IMR-90 (cell line): ENCODE measurements around the gene C19orf25. TPM values are rescaled to one million over a fixed set of nuclear protein-coding genes. Genes with fewer than 3 reads are reported as not detected.

Experiments used
- ATAC-seq: fragments of 200-7000 bp; cut with Tn5 transposase; 2 replicates; pipeline ENCODE4 v1.9.1; 2020; ENCODE audit warnings: low read depth, mild to moderate bottlenecking, moderate library complexity
- BruUV-seq: library from RNA; stranded (reverse); fragments of 400-500 nt; replicated peaks from 2 replicates; lab custom pipeline; 2021; lab: Mats Ljungman, UMichigan
- CTCF ChIA-PET: fragments of 300-600 bp; formaldehyde crosslinking; extraction: SDS; loops from one replicate; lab custom pipeline; 2021; ENCODE audit warnings: antibody characterized with exemption; lab: Yijun Ruan, JAX
- POLR2A ChIA-PET: fragments of 300-600 bp; sonication (Branson Sonifier 250); formaldehyde crosslinking; loops from one replicate; lab custom pipeline; 2022; ENCODE audit warnings: antibody characterized with exemption; ENCODE audit not compliant: unreplicated experiment; lab: Charles Lee
- DNase-seq: peaks from one replicate; pipeline ENCODE4 v3.0.0; 2013
- H2AFZ ChIP-seq: replicated peaks from 2 replicates; pipeline ENCODE3; 2013; ENCODE audit warnings: low read length, mild to moderate bottlenecking; ENCODE audit not compliant: poor library complexity
- H2AK5ac ChIP-seq: 2 replicates; pipeline ENCODE4 v1.6.1; 2013; ENCODE audit warnings: low read depth, low read length, inconsistent platforms
- H2AK9ac ChIP-seq: replicated peaks from 2 replicates; pipeline ENCODE3; 2013; ENCODE audit warnings: mild to moderate bottlenecking, low read depth, low read length, moderate library complexity; ENCODE audit not compliant: poor library complexity
- H2BK120ac ChIP-seq: 2 replicates; pipeline ENCODE4 v1.6.1; 2013; ENCODE audit warnings: low read depth, low read length, inconsistent platforms
- H2BK15ac ChIP-seq: 3 replicates; pipeline ENCODE4 v1.6.1; 2013; ENCODE audit warnings: low read depth, low read length, inconsistent platforms
- H2BK20ac ChIP-seq: 2 replicates; pipeline ENCODE4 v1.6.1; 2013; ENCODE audit warnings: low read depth, mild to moderate bottlenecking, inconsistent platforms, low read length, moderate library complexity
- H2BK5ac ChIP-seq: 2 replicates; pipeline ENCODE4 v1.6.1; 2013; ENCODE audit warnings: mild to moderate bottlenecking, low read depth, low read length, inconsistent platforms; ENCODE audit not compliant: poor library complexity, severe bottlenecking
- H3K14ac ChIP-seq: replicated peaks from 2 replicates; pipeline ENCODE4 v1.6.1; 2013; ENCODE audit warnings: low read depth, low read length, inconsistent platforms
- H3K18ac ChIP-seq: 2 replicates; pipeline ENCODE4 v1.6.1; 2013; ENCODE audit warnings: low read depth, low read length, control low read depth
- H3K23ac ChIP-seq: 2 replicates; pipeline ENCODE4 v1.6.1; 2013; ENCODE audit warnings: low read depth, low read length, inconsistent platforms
- H3K27ac ChIP-seq: 2 replicates; pipeline ENCODE4 v1.5.1; 2013; ENCODE audit warnings: mild to moderate bottlenecking, control low read depth, low read length; ENCODE audit not compliant: insufficient read depth
- H3K27me3 ChIP-seq: 2 replicates; pipeline ENCODE4 v1.6.1; 2013; ENCODE audit warnings: low read length; ENCODE audit not compliant: control insufficient read depth, insufficient read depth
- H3K36me3 ChIP-seq: 2 replicates; pipeline ENCODE4 v1.6.1; 2013; ENCODE audit warnings: low read length, mixed read lengths; ENCODE audit not compliant: control insufficient read depth, insufficient read depth
- H3K4ac ChIP-seq: 2 replicates; pipeline ENCODE4 v1.6.1; 2013; ENCODE audit warnings: low read depth, low read length, inconsistent platforms
- H3K4me1 ChIP-seq: 2 replicates; pipeline ENCODE4 v1.6.1; 2013; ENCODE audit warnings: low read length, mixed read lengths; ENCODE audit not compliant: control insufficient read depth, insufficient read depth
- H3K4me2 ChIP-seq: 2 replicates; pipeline ENCODE4 v1.6.1; 2013; ENCODE audit warnings: low read depth, mild to moderate bottlenecking, control low read depth, low read length, moderate library complexity
- H3K4me3 ChIP-seq: 2 replicates; pipeline ENCODE4 v1.5.1; 2013; ENCODE audit warnings: low read depth, mild to moderate bottlenecking, control low read depth, low read length, moderate library complexity; ENCODE audit not compliant: insufficient read depth
- H3K56ac ChIP-seq: 2 replicates; pipeline ENCODE4 v1.6.1; 2013; ENCODE audit warnings: low read length, inconsistent platforms; ENCODE audit not compliant: insufficient read depth; ENCODE audit errors: extremely low read depth
- H3K79me1 ChIP-seq, 2 experiments: 2 replicates each; pipeline ENCODE4 v1.6.1; 2013; ENCODE audit warnings: low read length in 2 of 2, inconsistent platforms in 1 of 2, low read depth in 1 of 2
- H3K9ac ChIP-seq: 2 replicates; pipeline ENCODE4 v1.6.1; 2013; ENCODE audit warnings: low read depth, low read length, control low read depth
- H3K9me1 ChIP-seq: 2 replicates; pipeline ENCODE4 v1.6.1; 2013; ENCODE audit warnings: low read length, inconsistent platforms; ENCODE audit not compliant: insufficient read depth
- H3K9me3 ChIP-seq: 2 replicates; pipeline ENCODE4 v1.6.1; 2013; ENCODE audit warnings: low read length; ENCODE audit not compliant: control insufficient read depth, insufficient read depth
- H4K20me1 ChIP-seq: 2 replicates; pipeline ENCODE4 v1.6.1; 2013; ENCODE audit warnings: low read length, inconsistent platforms; ENCODE audit not compliant: insufficient read depth
- H4K5ac ChIP-seq: 2 replicates; pipeline ENCODE4 v1.6.1; 2013; ENCODE audit warnings: mild to moderate bottlenecking, low read depth, low read length, control low read depth
- H4K8ac ChIP-seq, 2 experiments: 2 replicates each; pipeline ENCODE4 v1.6.1; 2013; ENCODE audit warnings: low read depth in 2 of 2, low read length in 2 of 2, control low read depth in 1 of 2, inconsistent platforms in 1 of 2
- H4K91ac ChIP-seq: 2 replicates; pipeline ENCODE4 v1.6.1; 2013; ENCODE audit warnings: low read depth, low read length, inconsistent platforms; ENCODE audit not compliant: insufficient read depth
- BHLHE40 ChIP-seq: fragments of 150-350 bp; IDR thresholded peaks from 2 replicates; pipeline ENCODE4 v1.6.1; 2016; ENCODE audit warnings: mild to moderate bottlenecking, low read depth, low read length
- CEBPB ChIP-seq: IDR thresholded peaks from 2 replicates; pipeline ENCODE4 v1.6.1; 2012; ENCODE audit warnings: low read depth, low read length, improper control_type of control experiment
- CHD1 ChIP-seq: IDR thresholded peaks from 2 replicates; pipeline ENCODE4 v1.6.1; 2012; ENCODE audit warnings: low read depth, low read length, improper control_type of control experiment
- FOS ChIP-seq: fragments of 150-350 bp; IDR thresholded peaks from 2 replicates; pipeline ENCODE4 v1.6.1; 2016; ENCODE audit warnings: low read depth, low read length
- NFE2L2 ChIP-seq: fragments of 150-350 bp; IDR thresholded peaks from 2 replicates; pipeline ENCODE4 v1.6.1; 2016; ENCODE audit warnings: low read depth, mild to moderate bottlenecking, low read length
- POLR2A ChIP-seq: IDR thresholded peaks from 2 replicates; pipeline ENCODE4 v1.6.1; 2012; ENCODE audit warnings: mild to moderate bottlenecking, low read depth, low read length
- RFX5 ChIP-seq: IDR thresholded peaks from 2 replicates; pipeline ENCODE4 v1.8.0; 2012; ENCODE audit warnings: low read depth, mild to moderate bottlenecking, low read length, moderate library complexity
- SMC3 ChIP-seq: fragments of 150-350 bp; IDR thresholded peaks from 2 replicates; pipeline ENCODE4 v1.6.1; 2016; ENCODE audit warnings: low read depth, mild to moderate bottlenecking, antibody characterized with exemption, low read length, moderate library complexity
- WGBS, 2 experiments: methylation state at CpG; one replicate each; pipeline versions ENCODE4 v1.1.5 to v1.1.7; 2013; ENCODE audit warnings: missing lambda C conversion rate in 2 of 2; ENCODE audit not compliant: insufficient read length in 1 of 2; ENCODE audit errors: extremely low coverage in 2 of 2; 5-methylcytosine and 5-hydroxymethylcytosine counted together
- dilution Hi-C: fragments of 300-500 bp; cut with HindIII; formaldehyde crosslinking; loops from one replicate; pipeline ENCODE4 v1.14.3; 2018; ENCODE audit warnings: low sequenced_read_pairs; ENCODE audit not compliant: unreplicated experiment
- in situ Hi-C: fragments of 300-500 bp; cut with MboI; formaldehyde crosslinking; loops from 3 replicates; pipeline ENCODE4 v1.14.3; 2019; ENCODE audit warnings: low sequenced_read_pairs, inconsistent platforms, mixed read lengths
- intact Hi-C: fragments of 100-400 bp; cut with micrococcal nuclease; formaldehyde crosslinking; loops from 2 replicates; pipeline ENCODE4 v1.10.0; 2022
- polyA plus RNA-seq, 3 experiments: library from polyadenylated mRNA; depleted of rRNA; stranded (reverse); fragments of >200 nt; gene quantifications; 2 replicates each; pipeline ENCODE4 v1.2.3, GENCODE V29; 2012; ENCODE audit warnings: low replicate concordance in 1 of 3
- total RNA-seq: library from RNA; depleted of rRNA; stranded (reverse); fragments of >200 nt; gene quantifications from 2 replicates; pipeline ENCODE4 v1.2.3, GENCODE V29; 2012
- TF ChIP-seq, protein P1 (sequence below): fragments of 150-350 bp; IDR thresholded peaks from 2 replicates; pipeline ENCODE4 v1.6.1; 2016; ENCODE audit warnings: low read depth, mild to moderate bottlenecking, low read length, moderate library complexity, borderline replicate concordance

Gene C19orf25
- total and polyA plus RNA-seq, 2 of the 4 experiments (the other 2 are of a cell fraction), result 10.4 to 34.9 TPM

DNA sequence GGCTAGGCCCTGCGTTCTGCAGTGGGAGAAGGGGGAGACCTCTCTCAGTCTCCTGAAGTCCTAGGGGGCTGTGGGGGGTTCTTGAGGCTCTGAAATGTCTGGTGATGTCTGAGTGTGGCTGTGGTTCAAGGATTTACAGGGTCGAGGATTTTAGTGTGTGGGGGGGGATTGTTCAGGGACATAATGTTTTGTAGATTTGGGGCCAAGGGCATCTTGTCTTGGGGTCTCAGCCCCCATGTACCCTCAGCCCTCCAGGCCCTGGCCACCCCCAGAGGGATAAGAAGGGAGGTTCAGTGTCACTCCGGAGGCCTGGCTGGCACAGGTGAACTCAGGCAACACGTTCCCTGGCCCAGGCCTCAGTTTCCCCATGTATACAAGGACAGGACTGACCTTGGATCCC is 31.5 kb downstream of the C19orf25 start:
- TF ChIP-seq FOS (no peak), BHLHE40 (no peak), CHD1 (no peak), NFE2L2 (no peak), POLR2A (no peak), RFX5 (no peak), CEBPB (no peak), SMC3 (no peak)
- TF ChIP-seq, protein P1, sequence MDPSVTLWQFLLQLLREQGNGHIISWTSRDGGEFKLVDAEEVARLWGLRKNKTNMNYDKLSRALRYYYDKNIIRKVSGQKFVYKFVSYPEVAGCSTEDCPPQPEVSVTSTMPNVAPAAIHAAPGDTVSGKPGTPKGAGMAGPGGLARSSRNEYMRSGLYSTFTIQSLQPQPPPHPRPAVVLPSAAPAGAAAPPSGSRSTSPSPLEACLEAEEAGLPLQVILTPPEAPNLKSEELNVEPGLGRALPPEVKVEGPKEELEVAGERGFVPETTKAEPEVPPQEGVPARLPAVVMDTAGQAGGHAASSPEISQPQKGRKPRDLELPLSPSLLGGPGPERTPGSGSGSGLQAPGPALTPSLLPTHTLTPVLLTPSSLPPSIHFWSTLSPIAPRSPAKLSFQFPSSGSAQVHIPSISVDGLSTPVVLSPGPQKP, result no peak
- no peak overlapping the region for H2AFZ ChIP-seq
- H3K36me3 ChIP-seq, result peaks cover 3% of the 10 kb centered on the region
- no TSS peak for BruUV-seq
- H3K4ac ChIP-seq, result no peak overlapping the region
- H4K91ac ChIP-seq, result no peak overlapping the region
- H3K56ac ChIP-seq, result no peak overlapping the region
- H3K9me1 ChIP-seq, result no peaks in the 10 kb centered on the region
- no peak overlapping the region for H3K4me3 ChIP-seq
- H3K4me1 ChIP-seq, result peaks cover 5% of the 10 kb centered on the region; the same call in 1 of the 2 replicates
- H2BK20ac ChIP-seq, result no peak overlapping the region
- no peak overlapping the region for H2BK15ac ChIP-seq
- H2AK9ac ChIP-seq, result no peak overlapping the region
- H4K5ac ChIP-seq, result no peak overlapping the region
- no peak overlapping the region for H2BK120ac ChIP-seq
- no peak overlapping the region for H3K27ac ChIP-seq
- 80% methylated on average over 1 of the region's 4 CpGs; no CpG with 5 or more reads in 1 of the 2 experiments for WGBS, 2 experiments
- no peak overlapping the region for H3K4me2 ChIP-seq
- dilution Hi-C loops, result no loop called here
- POLR2A ChIA-PET, result no interaction called here
- no peak overlapping the region for H3K18ac ChIP-seq
- H3K27me3 ChIP-seq, result peaks cover 55% of the 10 kb centered on the region
- DNase-seq (no peak), ATAC-seq (no peak)
- peaks cover 51% of the 10 kb centered on the region for H4K20me1 ChIP-seq
- CTCF ChIA-PET, result no interaction called here
- no peak overlapping the region for H3K23ac ChIP-seq
- H3K9ac ChIP-seq, result no peak overlapping the region
- H3K14ac ChIP-seq, result no peak overlapping the region
- in situ Hi-C loops, result no loop called here
- intact Hi-C loops, result no loop called here
- no peak overlapping the region for H2BK5ac ChIP-seq
- peaks cover 0 to 7% of the 10 kb centered on the region in 2 experiments; a peak in 2 of 4 replicates for H3K79me1 ChIP-seq
- H4K8ac ChIP-seq, result no peak overlapping the region
- no peaks in the 10 kb centered on the region for H3K9me3 ChIP-seq
- no peak overlapping the region for H2AK5ac ChIP-seq
